IPS-15b (cell line): ENCODE results near the gene IL10.

ENCODE experiments used
- H3K27me3 ChIP-seq: one replicate; pipeline ENCODE4 v1.6.1; 2013; ENCODE audit warnings: low read length; ENCODE audit not compliant: control insufficient read depth, insufficient read depth
- H3K36me3 ChIP-seq: one replicate; pipeline ENCODE4 v1.6.1; 2013; ENCODE audit warnings: low read length; ENCODE audit not compliant: control insufficient read depth, insufficient read depth
- H3K4me1 ChIP-seq: one replicate; pipeline ENCODE4 v1.6.1; 2013; ENCODE audit warnings: mild to moderate bottlenecking, low read length; ENCODE audit not compliant: control insufficient read depth, insufficient read depth
- H3K4me3 ChIP-seq: one replicate; pipeline ENCODE4 v1.5.1; 2013; ENCODE audit warnings: low read depth, low read length
- H3K9ac ChIP-seq: one replicate; pipeline ENCODE4 v1.6.1; 2013; ENCODE audit warnings: low read depth, mild to moderate bottlenecking, low read length
- H3K9me3 ChIP-seq: one replicate; pipeline ENCODE4 v1.6.1; 2013; ENCODE audit warnings: mild to moderate bottlenecking, low read length; ENCODE audit not compliant: control insufficient read depth, insufficient read depth

The IL10 gene

GRCh38 chr1:206772243-206772937 is at the start of gene IL10:
IL10 (minus strand) TSS chr1:206772494; CDS start chr1:206772435, 59 bp downstream.
- peaks cover 12% of the 10 kb centered on the region for H3K4me1 ChIP-seq
- H3K4me3 ChIP-seq = no peak within 1 kb of the TSS
- H3K27me3 ChIP-seq = peaks cover 13% of the 10 kb centered on the region

GRCh38 chr1:206821493-206821892 is 49.2 kb upstream of the IL10 start:
- Histone ChIP-seq H3K9me3 (no peaks in the 10 kb centered on the region), H3K9ac (no peak overlapping the region), H3K27me3 (peaks cover 4% of the 10 kb centered on the region), H3K4me3 (no peak overlapping the region), H3K36me3 (no peaks in the 10 kb centered on the region), H3K4me1 (no peaks in the 10 kb centered on the region)

More at GRCh38 chr1:206772243-206772937, at the start of gene IL10:
- Histone ChIP-seq H3K36me3 (no peaks in the 10 kb centered on the region), H3K9me3 (no peaks in the 10 kb centered on the region), H3K9ac (no peak within 1 kb of the TSS)

- no peaks in the 10 kb centered on the region for H3K9me3 ChIP-seq
- H3K4me3 ChIP-seq = no peak overlapping the region
- no peaks in the 10 kb centered on the region for H3K36me3 ChIP-seq
- no peaks in the 10 kb centered on the region for H3K4me1 ChIP-seq
- H3K27me3 ChIP-seq = no peaks in the 10 kb centered on the region
- H3K9ac ChIP-seq = no peak overlapping the region
These were observed 44.3 kb upstream of the IL10 start for GRCh38 chr1:206816390-206817287.

GRCh38 chr1:206814716-206815341 is 42.5 kb upstream of the IL10 start:
- Histone ChIP-seq H3K9ac (no peak overlapping the region), H3K27me3 (no peaks in the 10 kb centered on the region)

GRCh38 chr1:206812471-206812870 is 40.2 kb upstream of the IL10 start:
- H3K9ac ChIP-seq = no peak overlapping the region
- H3K4me1 ChIP-seq = no peaks in the 10 kb centered on the region
- no peaks in the 10 kb centered on the region for H3K27me3 ChIP-seq
- H3K9me3 ChIP-seq = no peaks in the 10 kb centered on the region
- H3K4me3 ChIP-seq = no peak overlapping the region
- H3K36me3 ChIP-seq = no peaks in the 10 kb centered on the region

More at GRCh38 chr1:206814716-206815341, 42.5 kb upstream of the IL10 start:
- Histone ChIP-seq H3K36me3 (no peaks in the 10 kb centered on the region), H3K9me3 (no peaks in the 10 kb centered on the region), H3K4me3 (no peak overlapping the region), H3K4me1 (no peaks in the 10 kb centered on the region)

GRCh38 chr1:206809504-206810084 is 37.3 kb upstream of the IL10 start:
- H3K27me3 ChIP-seq = peaks cover 3% of the 10 kb centered on the region
- no peak overlapping the region for H3K4me3 ChIP-seq
- no peaks in the 10 kb centered on the region for H3K9me3 ChIP-seq
- no peaks in the 10 kb centered on the region for H3K4me1 ChIP-seq
- no peak overlapping the region for H3K9ac ChIP-seq
- H3K36me3 ChIP-seq = no peaks in the 10 kb centered on the region

GRCh38 chr1:206808615-206809014 is 36.3 kb upstream of the IL10 start:
- Histone ChIP-seq H3K9me3 (no peaks in the 10 kb centered on the region), H3K9ac (no peak overlapping the region), H3K4me1 (no peaks in the 10 kb centered on the region), H3K4me3 (no peak overlapping the region), H3K36me3 (no peaks in the 10 kb centered on the region), H3K27me3 (peaks cover 3% of the 10 kb centered on the region)

- Histone ChIP-seq H3K4me3 (no peak overlapping the region), H3K27me3 (peaks cover 3% of the 10 kb centered on the region), H3K9ac (no peak overlapping the region), H3K4me1 (no peaks in the 10 kb centered on the region), H3K9me3 (no peaks in the 10 kb centered on the region), H3K36me3 (no peaks in the 10 kb centered on the region)
These were observed 33.1 kb upstream of the IL10 start for GRCh38 chr1:206805357-206805756.

GRCh38 chr1:206804156-206804737 is 32.0 kb upstream of the IL10 start:
- H3K27me3 ChIP-seq = peaks cover 3% of the 10 kb centered on the region
- H3K4me1 ChIP-seq = no peaks in the 10 kb centered on the region
- no peak overlapping the region for H3K9ac ChIP-seq
- H3K9me3 ChIP-seq = no peaks in the 10 kb centered on the region
- H3K4me3 ChIP-seq = no peak overlapping the region
- H3K36me3 ChIP-seq = no peaks in the 10 kb centered on the region

GRCh38 chr1:206803221-206803730 is 31.0 kb upstream of the IL10 start:
- H3K36me3 ChIP-seq = no peaks in the 10 kb centered on the region
- no peak overlapping the region for H3K9ac ChIP-seq
- H3K4me1 ChIP-seq = no peaks in the 10 kb centered on the region
- H3K9me3 ChIP-seq = no peaks in the 10 kb centered on the region
- peaks cover 3% of the 10 kb centered on the region for H3K27me3 ChIP-seq
- no peak overlapping the region for H3K4me3 ChIP-seq

- no peaks in the 10 kb centered on the region for H3K9me3 ChIP-seq
- no peaks in the 10 kb centered on the region for H3K36me3 ChIP-seq
- H3K9ac ChIP-seq = no peak overlapping the region
- no peak overlapping the region for H3K4me3 ChIP-seq
- peaks cover 3% of the 10 kb centered on the region for H3K27me3 ChIP-seq
- H3K4me1 ChIP-seq = no peaks in the 10 kb centered on the region
These were observed 30.1 kb upstream of the IL10 start for GRCh38 chr1:206802401-206802800.
